GM19397 (cell line): ENCODE measurements around the gene RGS19.
"Not testable (repeated sequence)": the region's sequence is repeated elsewhere in the genome, so short reads cannot be mapped to it uniquely, and the experiment has no call there.

Source experiments
- ATAC-seq: cut with Tn5 transposase; IDR thresholded peaks from one replicate; pipeline ENCODE4 v1.9.1; 2021; ENCODE audit warnings: mild to moderate bottlenecking, moderate library complexity; ENCODE audit not compliant: unreplicated experiment

RGS19 gene

GRCh38 chr20:64079273-64080012 lies at the start of gene RGS19:
Gene RGS19, minus strand, starts transcription at chr20:64079518. Its CDS starts 2,632 bp downstream, at chr20:64076886.
- peak; percentile 49 for ATAC-seq

- not testable (repeated sequence) for ATAC-seq
These were observed 44.2 kb upstream of the RGS19 start for GRCh38 chr20:64123517-64123916.

GRCh38 chr20:64122927-64123326 lies 43.6 kb upstream of the RGS19 start:
- not testable (repeated sequence) for ATAC-seq

- no peak for ATAC-seq
These were observed 42.3 kb upstream of the RGS19 start for GRCh38 chr20:64121586-64121985.

DNA sequence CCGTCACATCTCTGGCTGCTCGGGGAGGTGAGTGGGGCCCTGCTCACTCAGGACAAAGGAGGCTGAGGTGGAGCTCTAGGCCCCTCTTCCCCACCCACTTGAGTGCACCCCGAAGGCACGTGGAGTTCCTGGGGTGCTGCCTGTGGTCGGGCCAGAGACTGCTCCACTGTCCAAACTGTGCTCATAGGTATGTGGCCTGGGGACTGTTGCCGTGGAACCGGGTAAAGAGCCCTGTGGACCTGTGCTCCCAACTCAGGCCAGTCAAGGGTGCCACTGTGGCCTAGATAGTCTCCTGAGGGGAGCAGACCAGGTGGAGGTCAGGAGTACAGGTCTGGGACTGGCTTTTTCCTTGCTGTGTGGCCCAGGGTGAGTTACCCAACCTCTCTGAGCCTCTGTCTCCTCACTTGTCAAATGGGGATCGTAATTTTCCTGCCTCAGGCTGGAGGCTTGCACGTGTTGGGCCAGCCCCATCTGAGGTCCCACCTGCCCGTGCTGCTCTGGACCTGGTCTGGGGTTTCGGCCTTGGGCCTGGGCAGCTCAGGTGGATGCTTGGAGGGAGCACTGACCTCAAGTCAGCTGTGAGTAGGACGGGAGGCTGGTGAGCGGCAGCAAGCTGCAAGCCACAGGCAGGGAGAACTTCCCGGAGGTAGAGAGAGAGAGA lies 40.5 kb upstream of the RGS19 start:
- no peak for ATAC-seq

DNA sequence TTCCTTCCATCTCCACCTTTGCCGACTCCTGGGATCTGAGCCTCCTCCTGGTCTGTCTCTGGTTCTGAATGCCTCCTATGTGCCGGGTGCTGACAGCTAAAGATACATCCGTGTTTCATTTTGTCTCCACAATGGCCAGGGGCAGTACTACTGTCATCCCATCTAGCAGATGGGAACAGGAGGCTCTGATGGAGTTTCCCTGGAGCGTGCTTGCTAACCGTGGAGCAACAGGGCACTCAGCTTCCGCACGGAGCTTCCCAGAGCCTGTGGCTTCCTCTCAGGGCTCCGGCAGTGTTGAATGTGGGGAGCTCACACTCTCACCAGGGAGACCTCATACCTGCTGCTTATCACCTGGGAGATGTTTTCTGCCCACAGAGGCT lies 40.0 kb upstream of the RGS19 start:
- no peak for ATAC-seq

DNA sequence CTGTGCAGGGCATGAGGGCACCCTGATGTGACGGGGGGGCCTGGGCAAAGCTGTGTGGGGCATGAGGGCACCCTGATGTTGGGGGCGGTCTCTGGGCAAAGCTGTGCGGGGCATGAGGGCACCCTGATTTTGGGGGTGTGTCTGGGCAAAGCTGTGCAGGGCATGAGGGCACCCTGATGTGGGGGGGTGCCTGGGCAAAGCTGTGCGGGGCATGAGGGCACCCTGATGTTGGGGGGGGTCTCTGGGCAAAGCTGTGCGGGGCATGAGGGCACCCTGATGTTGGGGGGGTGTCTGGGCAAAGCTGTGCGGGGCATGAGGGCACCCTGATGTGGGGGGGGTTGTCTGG lies 38.1 kb upstream of the RGS19 start:
- not testable (repeated sequence) for ATAC-seq

DNA sequence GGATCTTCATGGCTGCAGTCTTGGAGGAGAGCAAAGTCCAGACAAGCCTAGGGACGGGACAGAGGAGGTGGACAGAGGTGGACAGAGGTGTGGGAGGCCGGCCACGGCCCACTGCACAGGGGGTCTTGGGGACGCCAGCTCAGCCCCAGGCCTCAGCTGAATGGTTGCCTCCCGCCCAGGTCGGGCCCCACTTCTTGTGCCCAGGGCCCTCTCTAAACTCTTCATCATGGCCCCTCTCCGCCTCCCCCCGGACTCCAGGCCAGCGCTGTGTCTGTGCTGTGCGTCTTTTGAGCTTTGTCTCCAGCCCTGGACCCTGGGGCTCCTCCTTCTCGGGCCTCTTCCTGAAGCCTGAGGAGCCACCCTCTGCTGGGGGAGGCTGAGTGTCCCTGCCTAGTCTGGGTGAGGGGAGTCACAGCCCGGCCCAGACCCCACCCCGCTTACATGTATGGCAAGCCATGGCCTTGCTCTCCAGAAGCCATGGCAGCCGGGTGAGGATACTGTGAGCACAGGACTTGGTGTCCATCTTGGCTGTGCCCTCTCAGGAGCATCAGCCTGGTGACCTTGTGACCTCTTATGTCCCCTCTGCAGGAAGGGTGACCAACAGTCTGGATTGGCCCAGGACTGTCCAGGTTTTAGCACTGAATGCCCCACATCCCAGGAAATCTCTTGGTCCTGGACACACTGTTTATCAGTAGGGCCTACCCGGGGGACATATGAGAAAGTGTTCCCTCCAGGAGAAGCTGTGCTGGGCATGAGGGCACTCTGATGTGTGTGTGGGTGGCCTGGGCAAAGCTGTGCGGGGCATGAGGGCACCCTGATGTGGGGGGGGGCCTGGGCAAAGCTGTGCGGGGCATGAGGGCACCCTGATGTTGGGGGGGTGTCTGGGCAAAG lies 37.5 kb upstream of the RGS19 start:
- no peak for ATAC-seq

- ATAC-seq: no peak
These were observed 36.7 kb upstream of the RGS19 start for GRCh38 chr20:64116016-64116415.

DNA sequence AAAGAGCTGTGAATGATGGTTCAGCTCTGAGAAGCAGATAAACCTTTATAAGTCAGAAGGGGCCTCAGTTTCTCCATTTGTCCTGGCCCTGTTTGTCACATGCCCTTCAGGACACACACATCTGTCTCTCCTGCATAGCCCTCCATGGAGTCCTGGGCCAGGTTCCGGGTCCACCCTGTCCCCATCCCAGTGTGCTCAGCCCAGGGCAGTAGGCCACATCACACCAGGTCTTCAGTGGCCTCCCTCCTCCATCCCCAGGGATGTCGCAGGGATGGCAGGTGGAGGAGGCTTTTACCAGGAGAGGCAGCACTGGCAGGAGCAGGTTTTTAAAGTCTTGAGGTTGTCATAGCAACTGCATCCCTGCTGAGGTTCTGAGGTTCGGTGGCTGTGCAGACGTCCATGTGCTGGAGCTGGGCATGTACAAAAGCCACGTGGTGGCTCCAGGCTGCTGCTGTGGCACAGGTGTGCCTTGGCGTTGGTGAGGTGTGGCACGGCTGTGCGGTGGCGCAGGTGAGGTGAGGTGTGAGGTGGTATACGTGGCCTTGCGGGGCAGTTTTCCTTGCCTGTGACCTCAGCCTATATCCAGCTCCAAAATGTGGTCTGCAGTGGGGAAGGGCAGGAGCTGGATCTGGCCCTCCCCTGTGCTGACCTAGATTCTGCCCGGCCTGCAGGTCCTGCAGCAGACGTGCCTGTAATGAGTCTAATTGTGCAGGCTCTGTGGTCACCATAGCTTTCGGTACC lies 36.0 kb upstream of the RGS19 start:
- ATAC-seq: no peak

GRCh38 chr20:64114356-64114971 lies 35.1 kb upstream of the RGS19 start:
- ATAC-seq: no peak

GRCh38 chr20:64113796-64114355 lies 34.6 kb upstream of the RGS19 start:
- no peak for ATAC-seq

DNA sequence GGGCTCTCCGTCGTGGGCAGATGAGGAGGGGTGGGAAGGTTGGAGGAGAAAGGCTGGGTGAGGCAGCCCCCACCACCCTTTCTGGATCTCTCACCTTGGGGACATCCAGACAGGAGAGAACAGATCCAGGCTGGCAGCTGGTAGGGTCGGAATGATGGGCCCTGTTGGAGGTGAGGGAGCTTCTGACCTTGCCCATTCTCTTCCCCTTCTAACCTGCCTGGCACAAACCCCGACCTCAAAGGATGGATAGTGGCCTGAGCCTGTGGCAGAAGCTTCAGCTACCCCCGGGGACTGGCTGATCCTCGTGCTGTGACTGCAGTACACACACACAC lies 34.1 kb upstream of the RGS19 start:
- ATAC-seq: no peak

DNA sequence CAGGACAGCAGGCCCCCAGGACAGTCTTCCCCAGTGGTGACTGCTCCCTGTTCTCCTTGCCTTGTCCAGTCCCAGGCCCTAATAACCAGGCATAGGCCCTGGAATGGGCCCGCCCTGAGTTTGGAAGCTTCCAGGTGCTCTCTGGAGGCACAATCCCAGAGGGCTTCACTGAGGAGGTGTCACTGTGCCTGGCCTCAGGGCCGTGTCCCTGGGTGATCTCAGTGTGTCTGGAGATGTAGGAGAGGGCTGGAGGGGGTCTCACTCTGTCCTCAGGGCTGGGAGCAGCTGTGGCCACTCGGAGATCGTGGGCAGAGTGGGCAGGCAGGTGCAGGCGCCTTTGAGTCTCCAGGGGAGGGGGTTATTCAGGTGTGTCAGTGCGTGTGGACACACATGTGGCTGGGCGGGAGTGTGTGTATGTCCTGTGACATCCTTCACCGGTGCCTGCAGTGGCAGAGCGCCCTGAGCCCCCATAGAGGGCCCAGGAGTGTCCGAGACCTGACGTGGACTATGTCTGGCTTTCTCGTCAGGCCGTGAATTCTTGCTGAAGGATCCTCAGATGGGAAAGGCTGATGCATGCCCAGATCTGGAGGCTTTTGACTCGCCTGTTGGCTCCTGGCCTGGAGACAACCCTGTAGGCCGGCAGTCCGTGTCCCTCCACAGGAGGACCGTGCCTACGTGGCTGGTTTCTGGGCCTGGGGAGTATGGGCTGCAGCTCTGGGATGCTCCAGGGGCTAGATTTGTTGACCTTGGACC lies 33.5 kb upstream of the RGS19 start:
- ATAC-seq: no peak

DNA sequence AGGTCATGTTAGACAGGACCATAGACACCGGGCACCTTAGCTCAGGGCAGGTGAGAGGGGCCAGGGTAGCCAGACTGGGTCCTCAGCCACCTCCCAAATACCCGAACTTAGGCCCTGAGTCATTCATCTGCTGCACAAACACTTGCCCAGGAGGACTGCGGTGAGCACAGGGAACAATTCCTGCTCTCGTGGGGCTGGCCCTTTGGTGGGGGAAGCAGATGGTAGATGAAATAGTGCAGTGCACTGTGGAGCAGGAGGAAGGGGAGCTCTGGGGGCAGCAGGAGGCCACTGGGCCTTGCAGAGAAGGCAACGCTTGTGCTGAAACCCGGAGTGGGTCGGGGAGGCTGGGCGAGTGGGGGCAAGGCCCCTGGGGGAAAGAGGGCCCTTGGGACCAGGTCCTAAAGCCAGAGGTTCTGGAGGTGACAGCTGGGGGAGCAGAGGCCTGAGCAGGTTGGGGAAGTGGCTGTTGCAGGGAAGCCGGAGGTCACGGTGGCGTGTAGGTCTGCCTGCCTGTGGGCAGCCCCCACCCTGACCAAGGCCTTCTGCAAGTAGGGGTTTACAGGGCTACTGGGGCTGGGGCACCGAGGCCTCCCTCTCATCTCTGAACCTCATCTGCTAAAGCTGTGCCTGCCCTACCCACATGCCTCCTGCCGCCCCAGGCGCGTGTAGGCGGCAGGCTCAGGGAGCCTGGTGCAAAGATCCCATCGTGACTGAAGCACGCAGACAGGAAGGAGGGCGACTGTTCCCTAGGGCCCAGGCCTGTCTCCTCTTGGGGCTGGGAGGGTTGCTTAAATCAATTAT lies 32.7 kb upstream of the RGS19 start:
- ATAC-seq: no peak

DNA sequence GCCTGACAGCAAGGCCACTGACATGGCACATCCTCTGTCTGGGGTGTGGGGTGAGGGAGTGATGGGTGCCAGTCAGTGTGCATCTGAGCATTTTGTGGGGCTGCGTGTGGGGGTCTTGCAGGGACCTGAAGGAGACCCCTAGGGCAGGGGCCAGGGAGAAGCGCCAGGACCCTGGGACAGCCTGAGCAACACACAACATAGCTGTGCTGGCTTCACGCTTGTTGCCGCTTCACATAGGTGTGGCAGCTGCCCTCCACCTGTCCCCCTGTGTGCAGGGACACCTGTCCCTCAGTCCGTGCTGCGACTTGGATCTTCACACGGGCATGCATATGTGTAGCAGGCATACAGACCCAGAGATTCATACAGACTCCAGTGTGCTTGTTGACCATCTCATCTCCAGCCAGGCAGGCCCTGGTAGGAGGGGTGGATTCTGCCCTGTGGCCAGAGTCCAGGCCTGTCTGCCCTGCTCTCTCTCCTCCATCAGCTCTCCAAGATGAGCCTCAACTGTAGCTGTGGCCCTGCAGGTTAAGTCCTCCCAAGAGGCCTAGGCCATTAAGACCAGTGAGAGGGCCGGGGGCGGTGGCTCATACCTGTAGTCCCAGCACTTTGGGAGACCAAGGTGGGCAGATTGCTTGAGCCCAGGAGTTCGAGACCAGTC lies 31.2 kb upstream of the RGS19 start:
- ATAC-seq: no peak

DNA sequence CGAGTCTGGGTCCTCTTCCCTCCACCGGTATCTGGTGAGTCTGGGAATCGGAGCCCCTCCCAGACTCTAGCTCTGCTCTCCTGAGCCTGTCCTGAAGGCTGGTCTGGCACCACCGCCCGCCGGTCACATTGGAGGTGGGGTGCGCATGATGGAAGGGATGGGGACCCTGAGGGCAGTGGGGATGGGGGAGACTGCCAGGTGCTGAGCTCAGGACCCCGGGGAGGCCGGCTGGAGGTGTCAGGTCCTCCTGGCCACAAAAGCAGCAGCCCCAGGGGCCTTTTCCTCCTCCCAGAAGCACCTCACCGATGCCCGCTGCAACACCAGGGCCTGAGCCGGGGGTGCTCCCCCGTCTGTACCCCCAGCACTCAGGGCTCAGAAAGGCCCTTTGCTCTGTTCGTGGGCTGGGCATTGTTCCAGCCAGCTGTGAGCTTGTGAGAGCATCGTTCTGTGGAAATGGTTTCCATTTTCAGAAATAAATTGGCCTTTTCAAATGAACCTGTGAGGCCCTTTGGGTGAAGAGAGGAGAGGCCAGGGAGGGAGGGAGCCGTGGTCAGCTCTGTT lies 30.6 kb upstream of the RGS19 start:
- ATAC-seq: no peak
